Activated T-cell treated with anti-CD3 and anti-CD28 coated beads, Interleukin-2, amount 50 U/mL, for 24 hours (primary cell): ENCODE measurements around the gene SLX4.
"Not testable (repeated sequence)": the region's sequence is repeated elsewhere in the genome, so short reads cannot be mapped to it uniquely, and the experiment has no call there.

ENCODE experiments used
- DNase-seq: peaks from one replicate; pipeline ENCODE4 v3.0.0-alpha.2; 2020
- H3K27ac Mint-ChIP-seq: 2 replicates; pipeline ENCODE4 v1.8.0; 2020; ENCODE audit warnings: mild to moderate bottlenecking, mixed read lengths
- H3K27me3 Mint-ChIP-seq: 2 replicates; pipeline ENCODE4 v1.8.0; 2020; ENCODE audit warnings: mixed read lengths
- H3K36me3 Mint-ChIP-seq: 2 replicates; pipeline ENCODE4 v1.8.0; 2020; ENCODE audit warnings: low read depth, mixed read lengths
- H3K4me1 Mint-ChIP-seq: 2 replicates; pipeline ENCODE4 v1.8.0; 2020; ENCODE audit warnings: low read depth, mixed read lengths
- H3K4me3 Mint-ChIP-seq: 2 replicates; pipeline ENCODE4 v1.8.0; 2020; ENCODE audit warnings: mild to moderate bottlenecking, moderate library complexity, mixed read lengths
- H3K9me3 Mint-ChIP-seq: 2 replicates; pipeline ENCODE4 v1.8.0; 2020; ENCODE audit warnings: mixed read lengths

Gene SLX4, protein sequence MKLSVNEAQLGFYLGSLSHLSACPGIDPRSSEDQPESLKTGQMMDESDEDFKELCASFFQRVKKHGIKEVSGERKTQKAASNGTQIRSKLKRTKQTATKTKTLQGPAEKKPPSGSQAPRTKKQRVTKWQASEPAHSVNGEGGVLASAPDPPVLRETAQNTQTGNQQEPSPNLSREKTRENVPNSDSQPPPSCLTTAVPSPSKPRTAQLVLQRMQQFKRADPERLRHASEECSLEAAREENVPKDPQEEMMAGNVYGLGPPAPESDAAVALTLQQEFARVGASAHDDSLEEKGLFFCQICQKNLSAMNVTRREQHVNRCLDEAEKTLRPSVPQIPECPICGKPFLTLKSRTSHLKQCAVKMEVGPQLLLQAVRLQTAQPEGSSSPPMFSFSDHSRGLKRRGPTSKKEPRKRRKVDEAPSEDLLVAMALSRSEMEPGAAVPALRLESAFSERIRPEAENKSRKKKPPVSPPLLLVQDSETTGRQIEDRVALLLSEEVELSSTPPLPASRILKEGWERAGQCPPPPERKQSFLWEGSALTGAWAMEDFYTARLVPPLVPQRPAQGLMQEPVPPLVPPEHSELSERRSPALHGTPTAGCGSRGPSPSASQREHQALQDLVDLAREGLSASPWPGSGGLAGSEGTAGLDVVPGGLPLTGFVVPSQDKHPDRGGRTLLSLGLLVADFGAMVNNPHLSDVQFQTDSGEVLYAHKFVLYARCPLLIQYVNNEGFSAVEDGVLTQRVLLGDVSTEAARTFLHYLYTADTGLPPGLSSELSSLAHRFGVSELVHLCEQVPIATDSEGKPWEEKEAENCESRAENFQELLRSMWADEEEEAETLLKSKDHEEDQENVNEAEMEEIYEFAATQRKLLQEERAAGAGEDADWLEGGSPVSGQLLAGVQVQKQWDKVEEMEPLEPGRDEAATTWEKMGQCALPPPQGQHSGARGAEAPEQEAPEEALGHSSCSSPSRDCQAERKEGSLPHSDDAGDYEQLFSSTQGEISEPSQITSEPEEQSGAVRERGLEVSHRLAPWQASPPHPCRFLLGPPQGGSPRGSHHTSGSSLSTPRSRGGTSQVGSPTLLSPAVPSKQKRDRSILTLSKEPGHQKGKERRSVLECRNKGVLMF (N-terminal part only)

DNA sequence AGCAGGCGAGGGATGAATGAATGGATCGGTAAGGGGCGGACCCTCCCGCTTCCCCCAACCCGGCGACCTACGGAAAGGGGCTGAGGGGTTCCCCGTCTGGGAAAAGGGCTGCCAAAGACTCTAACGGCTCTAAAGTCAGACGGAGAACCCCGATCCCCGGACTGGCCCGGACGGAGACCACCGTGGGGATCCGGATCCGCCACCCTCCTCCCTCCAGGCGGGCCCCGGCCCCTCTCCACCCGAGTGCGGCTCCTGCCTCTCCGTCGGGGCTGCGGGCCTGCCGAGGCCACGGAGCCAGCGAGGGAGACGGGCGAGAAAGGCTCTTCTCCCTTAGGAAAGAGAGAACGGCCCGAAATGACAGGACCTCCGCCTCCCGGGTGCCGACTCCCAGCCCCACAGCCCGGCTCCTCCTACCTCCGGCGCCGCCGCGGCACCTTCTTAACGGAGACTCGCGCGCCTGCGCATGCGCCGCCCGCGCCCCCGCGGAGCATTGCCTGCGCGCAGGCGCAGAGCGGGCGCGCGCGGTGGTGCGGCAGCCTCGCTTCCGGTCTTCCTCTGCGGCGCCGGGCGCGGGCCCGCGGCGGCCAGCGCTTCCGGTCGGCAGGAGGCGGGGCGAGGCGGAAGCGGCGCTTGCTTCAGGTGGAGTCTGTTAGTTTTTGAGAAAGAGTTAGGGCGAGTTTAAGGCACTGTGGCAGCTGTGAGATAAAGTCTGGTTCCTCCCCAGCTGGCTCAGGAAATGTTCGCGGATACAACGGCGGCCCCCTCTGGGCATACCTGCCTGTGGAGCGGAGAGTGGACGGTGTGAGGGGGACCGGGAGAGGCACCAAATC lies at the start of gene SLX4:
SLX4 (minus strand) TSS at position 461 of the 830 bp plus-strand sequence. CDS start 2,642 bp downstream, outside the sequence.
- peak; percentile 92 for DNase-seq
- Mint-ChIP-seq H3K9me3 (no peaks in the 10 kb centered on the region), H3K4me1 (peaks cover 47% of the 10 kb centered on the region), H3K36me3 (peaks cover 43% of the 10 kb centered on the region), H3K27ac (peak within 1 kb of the TSS; percentile 98), H3K4me3 (peak within 1 kb of the TSS; percentile 100), H3K27me3 (no peaks in the 10 kb centered on the region)

DNA sequence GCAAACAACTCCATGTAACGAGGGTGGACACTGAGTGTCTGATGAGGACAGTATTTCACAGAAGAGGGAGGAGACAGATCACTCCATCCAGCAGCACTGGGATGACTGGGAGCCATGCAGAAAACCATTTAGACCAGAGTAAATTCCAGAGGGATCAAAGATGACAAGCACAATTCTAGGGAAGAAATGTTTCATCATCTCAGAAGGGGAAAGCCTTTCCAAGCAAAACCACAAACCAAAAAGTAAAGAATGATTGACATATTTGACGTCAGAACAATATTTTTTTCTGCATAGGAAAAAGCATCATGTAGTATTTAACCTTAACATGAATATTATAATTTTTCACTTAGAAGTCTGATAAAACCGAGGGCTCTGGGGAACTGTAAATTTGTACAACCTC lies 47.8 kb upstream of the SLX4 start:
- Mint-ChIP-seq H3K36me3 (peaks cover 96% of the 10 kb centered on the region), H3K27ac (peak overlapping the region; percentile 78), H3K27me3 (no peaks in the 10 kb centered on the region), H3K9me3 (no peaks in the 10 kb centered on the region), H3K4me3 (no peak overlapping the region), H3K4me1 (peaks cover 7% of the 10 kb centered on the region)
- DNase-seq = no peak

DNA sequence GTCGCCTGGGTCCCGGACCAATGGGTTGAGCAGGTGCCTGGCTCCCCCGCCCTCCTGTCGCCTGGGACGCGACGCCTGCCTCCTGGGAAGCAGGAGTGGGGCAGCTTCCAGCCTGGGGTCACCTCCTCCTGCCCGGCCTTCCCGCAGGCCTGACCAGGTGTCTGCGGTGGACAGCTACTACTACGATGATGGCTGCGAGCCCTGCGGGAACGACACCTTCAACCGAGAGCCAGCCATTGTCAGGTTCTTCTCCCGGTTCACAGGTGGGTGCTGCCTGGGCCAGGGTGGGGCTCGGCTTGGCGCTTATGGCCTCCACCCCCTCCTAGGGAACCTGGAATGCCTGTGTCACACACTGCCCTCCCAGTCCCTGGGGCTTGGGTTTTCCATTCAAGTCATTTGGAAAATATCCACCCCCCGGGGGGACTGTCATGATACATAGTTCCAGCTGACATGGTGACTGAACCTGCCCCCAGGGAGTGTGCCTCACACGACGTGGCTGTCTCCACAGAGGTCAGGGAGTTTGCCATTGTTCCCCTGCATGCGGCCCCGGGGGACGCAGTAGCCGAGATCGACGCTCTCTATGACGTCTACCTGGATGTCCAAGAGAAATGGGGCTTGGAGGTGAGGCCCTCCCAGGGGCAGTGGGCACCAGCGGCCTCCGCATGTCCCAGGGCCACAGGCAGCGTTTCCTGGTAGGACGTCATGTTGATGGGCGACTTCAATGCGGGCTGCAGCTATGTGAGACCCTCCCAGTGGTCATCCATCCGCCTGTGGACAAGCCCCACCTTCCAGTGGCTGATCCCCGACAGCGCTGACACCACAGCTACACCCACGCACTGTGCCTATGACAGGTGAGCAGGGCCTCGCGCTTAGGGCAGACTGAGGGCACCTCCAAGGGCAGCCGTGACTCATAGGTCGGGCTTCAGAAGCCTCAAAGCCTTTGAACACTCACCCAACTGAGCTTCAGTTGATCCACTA lies 45.4 kb upstream of the SLX4 start:
- Mint-ChIP-seq H3K4me1 (peaks cover 7% of the 10 kb centered on the region), H3K27me3 (no peaks in the 10 kb centered on the region), H3K9me3 (no peaks in the 10 kb centered on the region), H3K4me3 (no peak overlapping the region), H3K36me3 (peaks cover 93% of the 10 kb centered on the region), H3K27ac (peak overlapping the region; percentile 80)
- DNase-seq = no peak

DNA sequence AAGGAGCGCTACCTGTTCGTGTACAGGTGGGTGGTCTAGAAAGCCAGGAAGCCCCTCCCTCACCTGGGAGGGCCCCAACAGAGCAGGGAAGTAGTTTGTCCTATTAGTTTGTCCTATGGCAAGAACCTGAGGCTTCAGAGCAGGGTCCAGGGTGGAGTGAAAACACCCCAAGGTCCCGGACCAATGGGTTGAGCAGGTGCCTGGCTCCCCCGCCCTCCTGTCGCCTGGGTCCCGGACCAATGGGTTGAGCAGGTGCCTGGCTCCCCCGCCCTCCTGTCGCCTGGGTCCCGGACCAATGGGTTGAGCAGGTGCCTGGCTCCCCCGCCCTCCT lies 44.7 kb upstream of the SLX4 start:
- H3K36me3 Mint-ChIP-seq = peaks cover 93% of the 10 kb centered on the region

DNA sequence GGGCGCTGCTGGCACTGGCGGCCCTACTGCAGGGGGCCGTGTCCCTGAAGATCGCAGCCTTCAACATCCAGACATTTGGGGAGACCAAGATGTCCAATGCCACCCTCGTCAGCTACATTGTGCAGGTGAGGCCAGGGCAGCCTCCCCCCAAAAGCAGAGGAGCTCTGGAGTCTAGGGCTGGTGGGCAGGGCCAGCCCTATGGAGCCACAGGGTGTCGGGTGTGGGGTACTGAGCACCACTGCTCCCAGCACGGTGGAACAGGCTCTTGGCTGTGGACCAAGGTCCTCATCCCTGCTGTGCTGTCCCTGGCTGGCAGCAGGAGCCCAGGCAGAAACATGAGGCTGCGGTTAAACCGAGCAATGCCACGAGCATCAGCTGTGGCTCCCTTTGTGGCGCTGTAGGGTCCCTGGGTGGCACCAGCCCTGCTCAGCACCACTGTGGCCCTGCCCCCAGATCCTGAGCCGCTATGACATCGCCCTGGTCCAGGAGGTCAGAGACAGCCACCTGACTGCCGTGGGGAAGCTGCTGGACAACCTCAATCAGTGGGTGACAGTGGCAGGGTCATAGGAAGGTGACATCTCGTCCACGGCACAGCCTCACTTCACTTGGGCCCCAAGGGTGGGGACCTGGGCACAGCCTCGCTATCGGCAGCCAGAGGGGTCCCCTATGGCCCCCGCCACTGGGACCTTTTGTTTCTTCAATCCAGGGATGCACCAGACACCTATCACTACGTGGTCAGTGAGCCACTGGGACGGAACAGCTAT lies 44.2 kb upstream of the SLX4 start:
- Mint-ChIP-seq H3K9me3 (no peaks in the 10 kb centered on the region), H3K4me1 (peaks cover 7% of the 10 kb centered on the region), H3K27me3 (no peaks in the 10 kb centered on the region), H3K36me3 (peaks cover 91% of the 10 kb centered on the region), H3K4me3 (no peak overlapping the region), H3K27ac (peak overlapping the region; percentile 33)
- no peak for DNase-seq

More for the DNA sequence above, 44.7 kb upstream of the SLX4 start:
- H3K4me1 Mint-ChIP-seq, H3K4me3 Mint-ChIP-seq, H3K9me3 Mint-ChIP-seq, DNase-seq, H3K27me3 Mint-ChIP-seq, H3K27ac Mint-ChIP-seq: not testable (repeated sequence)

DNA sequence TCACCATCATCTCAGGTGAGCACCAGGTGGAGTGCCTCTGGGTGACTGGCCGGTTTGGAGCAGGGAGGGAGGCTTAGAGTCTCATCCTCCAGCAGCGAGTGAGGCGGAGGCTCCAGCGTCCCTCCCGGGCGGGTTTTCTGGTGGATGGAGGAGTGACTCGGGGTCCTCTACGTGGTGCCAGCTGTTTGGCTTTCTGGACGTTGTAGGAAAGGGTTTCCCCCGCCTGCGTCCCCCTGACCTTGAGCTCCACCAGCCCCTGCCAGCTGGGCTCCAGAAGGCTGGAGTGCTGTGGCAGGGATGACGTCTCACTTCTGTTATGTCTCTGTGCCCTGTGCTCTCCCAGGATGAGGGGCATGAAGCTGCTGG lies 43.6 kb upstream of the SLX4 start:
- peaks cover 90% of the 10 kb centered on the region for H3K36me3 Mint-ChIP-seq
- no peak overlapping the region for H3K4me3 Mint-ChIP-seq
- H3K27ac Mint-ChIP-seq = peak overlapping the region; percentile 33
- H3K9me3 Mint-ChIP-seq = no peaks in the 10 kb centered on the region
- DNase-seq = no peak
- no peaks in the 10 kb centered on the region for H3K27me3 Mint-ChIP-seq
- H3K4me1 Mint-ChIP-seq = peaks cover 7% of the 10 kb centered on the region

DNA sequence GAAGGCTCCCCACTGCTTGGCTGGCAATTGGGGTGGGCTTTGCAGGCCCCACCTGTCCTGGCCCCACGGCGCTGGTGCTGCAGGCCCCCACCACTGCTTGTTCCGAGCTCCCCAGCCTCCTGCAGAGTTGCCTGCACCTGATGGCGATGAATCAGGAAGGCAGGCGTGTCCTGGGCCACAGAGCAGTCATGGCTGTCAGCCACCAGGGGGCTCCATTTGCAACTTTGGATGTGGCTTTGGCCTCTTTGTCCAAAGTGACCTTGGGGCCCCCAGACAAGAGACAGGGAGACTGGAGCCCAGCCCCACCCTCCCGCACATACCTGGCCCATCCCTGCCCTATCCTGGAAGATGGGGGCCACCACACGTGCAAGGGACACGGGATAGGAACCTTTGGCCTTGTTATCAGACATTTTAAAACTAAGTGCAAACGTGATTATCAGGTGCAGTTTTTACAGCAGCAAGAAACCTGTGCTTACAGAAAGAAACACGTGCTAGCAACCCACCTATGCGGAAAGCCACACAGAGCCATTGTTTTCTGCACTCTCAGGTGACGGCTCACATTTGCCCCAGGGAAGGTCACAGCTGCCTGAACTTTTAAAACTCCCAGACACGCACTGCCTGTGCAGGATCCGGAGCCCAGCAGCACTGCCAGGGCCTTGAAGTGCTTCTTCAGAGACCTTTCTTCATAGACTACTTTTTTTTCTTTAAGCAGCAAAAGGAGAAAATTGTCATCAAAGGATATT lies 43.0 kb upstream of the SLX4 start, which contains the start of gene DNASE1:
DNASE1 (plus strand) TSS at position 443 of the 743 bp plus-strand sequence. CDS start 683 bp downstream, outside the sequence.
- peak; percentile 71 for DNase-seq
- H3K27me3 Mint-ChIP-seq = no peaks in the 10 kb centered on the region
- H3K36me3 Mint-ChIP-seq = peaks cover 85% of the 10 kb centered on the region
- H3K27ac Mint-ChIP-seq = peak within 1 kb of the TSS; percentile 33
- peaks cover 6% of the 10 kb centered on the region for H3K4me1 Mint-ChIP-seq
- H3K4me3 Mint-ChIP-seq = no peak within 1 kb of the TSS
- H3K9me3 Mint-ChIP-seq = no peaks in the 10 kb centered on the region

DNA sequence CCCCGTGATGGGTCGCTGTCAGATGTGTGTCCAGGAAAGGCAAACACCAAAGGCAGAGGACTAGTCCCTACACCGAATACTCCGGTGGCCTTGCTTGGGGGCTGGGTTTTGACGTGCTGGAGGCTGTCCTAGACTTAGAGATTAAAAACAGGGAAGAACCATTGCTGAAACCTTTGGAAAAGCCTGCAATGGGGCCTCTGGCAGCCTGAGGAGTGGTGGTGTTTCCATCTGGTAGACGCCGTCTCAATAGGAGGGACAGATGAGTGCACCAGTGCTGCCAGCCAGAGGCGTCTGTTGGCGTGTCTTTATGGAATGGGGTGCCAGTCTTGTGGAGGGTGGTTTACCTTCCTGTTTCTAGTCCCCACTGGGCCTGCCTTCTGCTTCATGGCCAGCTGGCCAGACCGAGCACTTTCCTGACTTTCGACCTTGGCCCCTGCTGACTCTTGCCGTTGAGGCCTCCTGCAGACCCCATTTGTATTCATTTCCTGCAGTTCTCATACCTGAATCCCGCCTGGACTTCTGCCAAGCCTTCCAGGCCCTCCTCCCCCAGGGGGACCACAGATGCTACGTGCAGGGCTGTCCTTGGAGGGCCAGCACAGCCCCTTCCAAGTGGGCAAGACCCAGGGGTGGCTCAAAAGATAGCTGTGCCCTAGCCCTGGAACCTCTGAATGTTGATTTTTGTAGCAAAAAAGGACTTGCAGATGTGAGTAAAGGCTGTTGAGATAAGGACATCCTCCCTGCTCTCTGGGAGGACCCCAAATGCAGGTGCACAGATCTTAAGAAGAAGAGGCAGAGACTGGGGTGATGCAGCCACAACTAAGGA lies 41.2 kb upstream of the SLX4 start:
- Mint-ChIP-seq H3K27me3 (no peaks in the 10 kb centered on the region), H3K4me3 (no peak overlapping the region), H3K9me3 (no peaks in the 10 kb centered on the region), H3K27ac (peak overlapping the region; percentile 3), H3K36me3 (peaks cover 67% of the 10 kb centered on the region), H3K4me1 (peaks cover 1% of the 10 kb centered on the region)
- DNase-seq = no peak

DNA sequence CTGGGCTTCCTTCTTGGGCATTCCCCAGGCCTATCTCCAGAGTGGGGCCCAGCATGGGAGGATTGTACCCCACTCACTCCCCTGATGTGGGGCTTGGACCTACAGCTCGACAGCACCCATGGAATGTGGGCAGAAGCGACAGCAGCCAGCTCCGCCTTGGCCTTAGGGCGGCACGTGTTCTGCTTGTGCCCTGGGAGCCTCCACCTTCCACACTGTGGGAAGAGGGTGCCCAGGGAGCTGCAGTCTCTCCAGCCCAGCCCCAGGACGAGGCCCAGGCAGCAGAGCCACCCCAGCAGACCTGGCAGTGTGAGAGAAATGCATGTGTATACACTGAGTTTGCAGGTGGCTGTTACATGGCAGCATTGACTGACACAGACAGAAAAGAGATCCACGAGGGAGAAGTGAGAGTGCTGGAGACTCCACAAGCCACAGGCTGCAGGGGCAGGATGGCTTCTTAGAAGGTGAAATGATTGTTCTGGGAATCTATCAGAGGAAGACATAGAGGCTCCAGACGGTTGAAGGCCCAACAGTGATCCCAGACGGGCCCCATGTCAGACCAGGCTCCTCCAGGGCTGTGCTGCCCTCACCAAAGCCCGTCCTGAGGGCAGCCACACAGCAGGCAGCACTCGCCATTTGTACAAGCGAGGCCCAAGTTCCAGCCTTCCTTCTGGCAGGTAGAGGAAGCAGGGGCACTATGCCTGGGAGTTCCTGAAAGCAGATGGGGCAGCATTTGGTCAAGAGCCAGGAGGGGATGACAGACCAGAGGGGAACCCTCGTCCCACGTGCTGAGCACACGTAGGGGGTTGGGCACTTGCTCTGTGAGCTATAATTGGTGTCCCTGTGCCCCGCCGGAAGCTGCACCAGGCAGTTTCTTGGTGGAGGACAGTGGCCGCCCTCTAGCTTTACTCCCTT lies 40.3 kb upstream of the SLX4 start:
- H3K9me3 Mint-ChIP-seq = no peaks in the 10 kb centered on the region
- H3K27ac Mint-ChIP-seq = peak overlapping the region; percentile 47
- H3K27me3 Mint-ChIP-seq = no peaks in the 10 kb centered on the region
- no peak for DNase-seq
- H3K4me1 Mint-ChIP-seq = no peaks in the 10 kb centered on the region
- peaks cover 58% of the 10 kb centered on the region for H3K36me3 Mint-ChIP-seq
- no peak overlapping the region for H3K4me3 Mint-ChIP-seq

DNA sequence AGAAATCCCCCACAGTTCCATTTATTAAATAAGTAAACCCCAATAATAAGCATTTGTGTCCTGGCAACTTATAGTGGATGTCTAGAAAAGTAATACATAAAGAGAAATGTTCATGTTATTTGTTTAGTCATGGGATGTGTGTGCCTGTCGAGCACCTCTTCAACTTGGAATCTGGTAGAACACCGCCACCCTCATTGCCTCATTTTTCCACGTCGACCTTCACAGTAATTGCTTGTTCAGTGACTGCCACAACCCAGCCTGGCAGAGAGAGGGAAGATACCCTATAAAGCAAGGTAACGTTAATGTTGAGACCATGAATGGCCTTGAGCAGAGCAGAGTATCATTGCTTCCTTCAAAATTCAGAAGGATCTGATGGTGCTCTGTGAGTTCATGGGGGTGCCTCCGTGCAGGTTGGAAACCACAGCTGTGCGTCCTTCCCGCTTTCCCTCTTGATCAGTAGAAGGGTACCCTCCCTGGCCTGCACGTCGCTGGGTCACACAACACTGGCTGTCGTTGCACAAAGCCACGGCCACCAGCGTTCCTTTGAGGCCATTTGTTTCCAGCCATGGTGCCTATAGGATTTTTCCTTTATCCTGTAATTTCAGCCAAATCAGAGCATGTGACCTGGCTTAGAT lies 39.3 kb upstream of the SLX4 start:
- Mint-ChIP-seq H3K9me3 (no peaks in the 10 kb centered on the region), H3K27me3 (no peaks in the 10 kb centered on the region), H3K27ac (peak overlapping the region; percentile 50), H3K36me3 (peaks cover 52% of the 10 kb centered on the region), H3K4me1 (no peaks in the 10 kb centered on the region), H3K4me3 (no peak overlapping the region)
- DNase-seq = peak; percentile 25
